Activated T-cell treated with anti-CD3 and anti-CD28 coated beads, Interleukin-2, amount 50 U/mL, for 4 hours (primary cell): ENCODE data around the gene C6orf163. TPM values are rescaled to one million over a fixed set of nuclear protein-coding genes. Genes with fewer than 3 reads are reported as not detected.

Source experiments
- total RNA-seq, 3 donors: library from RNA; stranded (reverse); gene quantifications; one replicate each; pipeline ENCODE4 v1.2.1, GENCODE V29; 2021

Gene C6orf163
- total RNA-seq, 3 donors from 2014 or later, result 0.71 to 1.0 (median 0.76) TPM

Other genes starting within 250 kb of the C6orf163 start
- gene CGA, start 249.7 kb upstream of the C6orf163 start, total RNA-seq, result not detected
- gene ZNF292, start 189.2 kb upstream of the C6orf163 start, total RNA-seq, result 10 to 100 TPM; 26.5 to 46.3 (median 38.2) TPM
- 10 to 100 TPM in 1 of 3 donors, 1 to 10 TPM in 2; 9.6 to 10.7 (median 10.0) TPM for gene SMIM8, start 22.2 kb upstream of the C6orf163 start, total RNA-seq
- not detected for gene GJB7, start 15.5 kb upstream of the C6orf163 start, total RNA-seq
- not detected for gene CFAP206, start 63.2 kb downstream of the C6orf163 start, total RNA-seq
- 1 to 10 TPM; 7.1 to 8.9 (median 8.5) TPM for gene SLC35A1, start 128.2 kb downstream of the C6orf163 start, total RNA-seq
- gene RARS2, start 245.2 kb downstream of the C6orf163 start, total RNA-seq, result 10 to 100 TPM; 16.8 to 20.9 (median 19.6) TPM
- gene ORC3, start 245.3 kb downstream of the C6orf163 start, total RNA-seq, result 10 to 100 TPM; 22.7 to 25.7 (median 23.9) TPM